ENCODE data around the gene TMA7B.

Gene TMA7B

DNA sequence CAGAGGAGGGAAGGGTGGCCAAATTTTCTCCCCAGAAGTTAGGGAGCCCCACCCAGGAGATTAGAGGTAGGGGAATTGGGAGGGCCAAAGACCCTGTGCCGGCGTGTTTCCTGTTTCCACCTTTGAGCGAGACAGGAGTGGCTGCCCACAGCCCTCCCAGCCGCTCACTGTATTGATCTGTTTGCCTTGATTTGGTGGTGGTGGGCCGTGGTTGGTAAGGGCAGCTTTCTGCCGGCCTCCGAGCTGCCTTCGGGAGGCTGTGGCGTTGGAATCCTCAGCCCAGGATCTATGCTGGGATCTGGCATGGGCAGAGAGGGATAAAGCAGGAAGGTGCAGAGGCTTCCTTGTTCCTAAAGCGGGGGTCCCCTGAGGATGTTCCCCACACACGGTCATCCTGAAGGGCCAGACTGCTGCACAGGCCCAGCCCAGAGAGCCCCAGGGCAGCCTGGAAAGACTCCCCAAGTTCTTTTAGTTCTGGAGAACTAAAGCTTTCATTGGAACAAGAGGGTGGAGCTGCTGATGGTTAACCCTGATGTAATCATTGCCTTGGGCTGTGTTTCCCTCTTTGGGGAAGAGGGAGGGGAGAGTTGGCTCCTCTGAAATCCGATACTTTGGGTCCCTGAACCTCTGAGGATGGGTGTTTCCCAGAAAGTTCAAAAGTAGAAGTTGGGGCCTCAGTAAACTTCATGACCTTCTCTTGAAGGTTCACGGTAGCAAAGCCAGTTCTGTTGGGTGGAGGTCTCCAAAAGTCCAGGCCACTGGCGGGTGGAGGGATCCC is 41.8 kb downstream of the TMA7B start:
- no peak for DNase-seq (ENCODE audit: low read depth in 3 of 3)

DNA sequence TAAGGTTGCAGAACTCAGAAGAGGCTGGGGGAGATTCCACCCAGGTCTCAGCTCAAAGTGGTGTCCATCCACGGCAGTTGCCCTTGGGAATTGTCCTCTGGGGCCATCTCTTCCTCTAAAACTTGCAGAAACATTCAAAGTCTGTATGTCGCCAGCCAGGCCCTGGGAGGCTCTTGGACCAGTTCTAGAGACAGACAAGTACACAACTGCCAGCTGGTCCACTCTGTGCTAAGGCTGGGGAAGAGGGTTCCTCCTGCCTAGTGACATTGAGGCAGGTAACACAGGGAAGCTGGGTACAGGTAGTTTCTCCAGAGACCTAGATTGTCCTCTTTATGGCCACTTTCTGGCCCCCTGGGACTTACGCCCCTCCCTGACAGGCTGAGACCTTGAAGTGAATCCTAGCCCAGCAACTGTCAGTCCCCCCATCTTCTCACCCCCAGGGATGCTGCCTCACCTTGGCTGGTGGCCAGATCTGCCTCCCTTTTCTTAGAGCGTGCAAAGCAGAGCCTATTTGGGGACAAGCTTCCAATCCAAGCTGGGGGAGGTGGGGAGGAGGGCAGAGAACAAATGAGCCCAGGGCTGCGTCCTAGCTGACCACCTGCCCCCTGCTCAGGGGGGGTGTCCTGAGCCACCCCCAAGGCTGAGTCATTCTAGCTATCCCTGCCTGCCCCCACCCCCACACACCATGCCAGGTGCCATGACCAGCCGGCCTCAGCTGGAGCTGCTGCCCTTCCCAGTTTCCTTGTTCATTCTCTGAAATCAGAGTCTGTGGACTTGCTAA is 42.9 kb downstream of the TMA7B start:
- DNase-seq (ENCODE audit: low read depth in 3 of 3) = no peak

DNA sequence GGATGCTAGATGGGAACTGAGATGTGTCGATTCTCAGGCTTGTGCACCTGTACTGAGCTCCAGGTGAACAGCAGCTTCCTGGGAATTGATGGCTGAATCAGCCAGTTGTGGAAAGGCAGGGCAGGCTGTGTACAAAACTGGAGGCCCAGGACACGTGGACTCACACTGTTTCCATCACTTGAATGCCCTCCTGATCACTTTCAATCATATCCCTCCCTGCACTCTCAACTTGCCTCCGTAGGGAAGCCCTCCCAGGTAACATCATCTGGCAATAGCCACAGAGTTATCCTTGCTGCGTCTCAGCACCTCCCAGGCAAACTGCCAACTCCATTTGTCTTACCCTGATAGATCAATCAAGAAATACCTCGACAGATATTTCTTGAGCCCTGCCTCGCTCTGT is 44.6 kb downstream of the TMA7B start:
- no peak for DNase-seq (ENCODE audit: low read depth in 3 of 3)

DNA sequence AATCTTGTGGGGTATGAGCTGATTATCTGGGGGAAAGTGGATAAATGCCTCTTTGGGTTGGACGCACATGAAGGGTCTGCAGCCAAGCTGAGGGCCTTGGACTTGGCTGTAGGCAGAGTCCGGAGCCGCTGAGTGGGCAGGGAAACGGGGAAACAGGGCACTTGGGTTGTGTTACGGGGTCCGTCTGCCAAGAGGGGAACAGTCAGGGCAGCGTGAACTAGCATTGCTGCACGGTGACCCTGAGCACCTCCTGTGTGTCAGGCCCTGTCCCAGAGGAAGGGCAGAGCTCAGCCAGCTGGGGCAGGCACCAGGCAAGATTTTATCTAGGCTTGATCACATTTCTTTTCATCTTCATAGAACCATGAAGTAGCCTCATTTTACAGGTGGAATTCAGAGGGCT is 46.4 kb downstream of the TMA7B start:
- DNase-seq (ENCODE audit: low read depth in 3 of 3) = no peak

DNA sequence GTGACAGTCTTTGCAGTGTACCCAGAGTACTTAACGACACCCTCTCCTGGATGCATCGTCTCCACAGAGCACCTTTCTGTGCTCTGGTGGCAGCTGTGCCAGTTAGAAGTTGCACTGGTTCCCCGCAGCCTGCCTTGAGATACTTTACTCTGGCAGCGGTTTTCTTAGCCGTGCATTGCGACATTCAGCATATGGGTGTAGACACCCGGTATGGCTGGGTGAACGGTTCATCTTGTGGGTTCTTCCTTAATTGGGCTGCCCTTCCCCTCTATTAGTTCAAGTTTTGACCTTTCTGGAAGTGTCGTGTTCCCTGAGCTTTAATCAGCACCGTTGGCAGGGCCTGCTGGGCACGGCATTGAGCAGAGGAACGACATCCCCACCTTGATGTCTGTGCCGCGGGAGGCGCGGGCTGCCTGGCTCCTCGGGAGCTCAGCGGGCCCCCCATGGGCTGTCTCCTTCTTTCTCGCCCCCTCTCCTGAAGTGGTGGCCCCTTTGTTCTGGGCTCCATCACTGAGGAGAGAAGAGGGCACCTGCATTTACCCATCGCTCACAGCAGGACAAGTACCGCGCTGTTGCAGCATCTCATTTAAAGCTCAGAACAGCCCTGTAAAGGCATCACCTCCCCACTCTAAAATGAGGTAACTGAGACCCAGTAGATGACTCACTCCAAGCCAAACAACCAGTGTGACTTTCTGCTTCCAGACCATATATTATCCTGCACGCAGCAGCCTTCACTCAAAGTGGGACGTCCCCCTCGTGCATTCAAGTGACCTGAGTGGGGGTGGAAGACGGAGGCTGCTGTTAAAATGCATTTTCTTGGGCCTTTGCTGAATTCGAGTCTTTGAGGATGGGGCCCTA is 47.9 kb downstream of the TMA7B start:
- DNase-seq (ENCODE audit: low read depth in 3 of 3) = no peak

DNA sequence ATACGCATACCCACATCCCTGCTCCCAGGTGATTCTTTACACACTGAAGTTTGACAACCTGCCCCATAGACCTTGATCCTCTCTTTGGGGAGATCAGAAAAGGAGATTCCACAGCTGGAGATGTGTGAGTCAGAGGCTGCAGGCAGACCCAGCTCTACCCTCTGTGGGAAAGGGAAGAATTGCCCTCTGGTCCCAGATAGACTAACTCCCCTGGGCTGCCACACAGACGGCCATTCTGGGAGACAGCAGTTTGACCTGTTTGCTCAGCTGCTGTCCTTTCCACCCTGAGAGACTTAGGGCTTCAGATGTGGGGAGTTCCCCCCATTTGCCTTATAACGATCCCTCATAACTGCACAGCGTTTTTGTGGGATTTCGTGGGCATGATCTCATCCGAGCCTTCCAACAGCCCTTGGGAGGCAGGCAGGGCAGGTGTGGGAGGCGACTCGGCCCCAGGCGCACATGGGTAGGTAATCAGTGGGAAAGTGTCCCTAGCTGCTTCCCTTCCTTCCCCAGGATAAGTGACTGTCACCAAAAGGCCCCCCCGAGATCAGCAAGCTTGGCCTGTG is 48.6 kb downstream of the TMA7B start:
- DNase-seq (ENCODE audit: low read depth in 3 of 3) = no peak

DNA sequence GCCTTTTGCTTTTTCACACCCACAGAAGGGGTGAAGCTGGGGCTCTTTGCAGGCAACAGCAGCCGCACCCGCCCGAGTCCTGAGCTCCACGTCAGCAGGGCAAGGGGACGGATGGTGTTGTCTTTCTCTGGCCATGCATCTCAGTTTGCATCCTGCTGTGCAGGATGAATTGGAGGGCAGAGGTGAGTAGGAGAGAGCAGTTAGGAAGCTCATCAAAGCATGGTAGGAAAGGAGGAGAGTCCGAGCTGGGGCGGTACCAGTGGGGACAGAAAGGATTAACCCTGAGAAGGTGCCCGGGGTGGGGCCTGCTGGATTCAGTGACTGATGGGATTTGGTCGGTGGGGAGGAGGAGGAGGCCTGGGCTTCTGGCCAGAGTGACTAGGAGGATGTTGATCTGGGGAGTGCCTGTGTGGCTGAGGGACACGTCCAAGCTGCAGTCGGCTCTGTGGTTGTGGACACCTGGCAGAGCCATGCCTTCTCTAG is 49.1 kb downstream of the TMA7B start:
- DNase-seq (ENCODE audit: low read depth in 3 of 3) = no peak

DNA sequence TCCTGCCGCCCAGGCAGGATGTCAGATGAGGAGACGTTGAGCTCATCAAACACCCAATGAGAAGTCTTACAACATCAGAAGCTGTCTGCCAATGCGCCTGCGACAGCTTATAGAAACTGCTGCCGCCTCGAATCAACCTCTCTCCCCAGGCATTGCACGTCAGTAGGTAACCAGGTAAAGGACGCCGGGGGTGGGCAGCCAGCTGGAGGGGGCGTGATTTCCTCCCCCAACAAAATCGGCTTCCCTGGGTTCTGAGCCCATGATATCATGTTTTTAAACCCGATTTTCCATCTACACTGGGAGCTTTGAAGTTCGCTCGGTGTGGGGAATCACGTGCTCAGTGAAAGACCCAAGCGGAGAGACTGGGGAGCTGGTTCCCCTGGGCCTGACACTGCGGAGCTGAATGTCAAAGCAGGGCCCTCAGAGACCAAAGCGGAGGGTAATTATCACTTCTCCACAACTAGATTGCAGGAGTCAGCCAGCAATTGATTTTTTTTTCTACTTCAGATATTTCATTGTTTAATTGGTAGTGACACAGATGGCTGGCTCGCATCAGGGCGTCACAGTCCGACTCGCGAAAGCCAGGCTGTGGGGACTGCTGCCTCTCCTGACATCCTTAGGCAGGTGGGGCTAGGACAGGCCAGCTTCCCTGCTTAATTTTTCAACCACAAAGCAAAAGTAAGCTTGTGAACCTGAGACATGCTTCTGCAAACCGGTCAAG is 49.9 kb downstream of the TMA7B start:
- DNase-seq (ENCODE audit: low read depth in 3 of 3) = no peak

DNA sequence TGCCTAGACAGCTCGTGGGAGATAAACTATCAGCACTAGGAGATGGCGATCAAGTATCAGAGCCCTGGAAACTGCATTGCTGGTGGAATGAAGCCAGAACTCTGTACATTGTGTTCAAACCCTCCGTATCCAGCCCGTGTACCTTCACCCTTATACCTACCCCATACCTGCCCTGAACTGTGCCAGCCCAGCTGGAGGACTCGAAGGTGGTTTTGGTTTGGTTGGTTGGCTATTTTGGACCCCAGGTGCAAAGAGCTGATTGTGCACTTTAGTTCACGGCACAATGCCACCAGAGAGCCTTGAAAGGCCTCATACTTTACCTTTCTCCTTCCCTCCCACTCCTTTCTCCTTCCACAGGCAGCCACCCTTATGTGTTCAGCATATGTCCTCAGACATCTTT is 50.5 kb downstream of the TMA7B start:
- no peak for DNase-seq (ENCODE audit: low read depth in 3 of 3)

Measured in stimulated activated CD4-positive, alpha-beta T cell treated with anti-CD3 and anti-CD28 coated beads, TNF-alpha, amount 100 ng/mL, for 4 hours (primary cell).